B cell (primary cell): ENCODE measurements around the gene LHPP. TPM values are rescaled to one million over a fixed set of nuclear protein-coding genes. Genes with fewer than 3 reads are reported as not detected.

Experiments
- ATAC-seq: fragments of 200-7000 bp; cut with Tn5 transposase; one replicate; pipeline ENCODE4 v1.10.0; 2021; ENCODE audit warnings: low read depth, mild to moderate bottlenecking, moderate number of reproducible peaks, moderate library complexity
- CTCF ChIA-PET: fragments of 350-600 bp; sonication (Branson Sonifier 250); formaldehyde crosslinking; loops from one replicate; lab custom pipeline; 2021; ENCODE audit warnings: antibody characterized with exemption, inconsistent platforms; lab: Charles Lee
- POLR2A ChIA-PET: fragments of 350-600 bp; sonication (Branson Sonifier 250); formaldehyde crosslinking; loops from one replicate; lab custom pipeline; 2021; ENCODE audit warnings: antibody characterized with exemption; lab: Charles Lee
- DNase-seq: peaks from one replicate; pipeline ENCODE4 v3.0.0; 2013
- H2AFZ ChIP-seq: 2 replicates; pipeline ENCODE4 v1.6.1; 2012; ENCODE audit warnings: mild to moderate bottlenecking, low read depth, low read length; ENCODE audit not compliant: insufficient read depth, poor library complexity, severe bottlenecking
- H3K27ac ChIP-seq, 2 donors: 1 replicate in 1 of 2; 2 replicates in 1 of 2; pipeline ENCODE4 v1.5.1; 2012 to 2013; ENCODE audit warnings: low read length in 2 of 2, mild to moderate bottlenecking in 2 of 2, moderate library complexity in 1 of 2
- H3K27me3 ChIP-seq, 4 experiments: fragments of 200-600 bp in 1 of 4; sonication (generic) in 1 of 4; replicated peaks in 1 of 4; 1 replicate in 2 of 4; 2 replicates in 2 of 4; pipeline versions ENCODE4 v1.6.1 to v1.7.0; 2013 to 2016; ENCODE audit warnings: low read length in 3 of 4, mild to moderate bottlenecking in 2 of 4, mixed read lengths in 1 of 4, moderate library complexity in 1 of 4; ENCODE audit not compliant: insufficient read depth in 4 of 4, control insufficient read depth in 3 of 4; ENCODE audit errors: control extremely low read depth in 1 of 4
- H3K36me3 ChIP-seq, 2 experiments: replicated peaks in 1 of 2; 1 replicate in 1 of 2; 2 replicates in 1 of 2; pipeline versions ENCODE4 v1.6.1 to v1.7.1; 2013; ENCODE audit warnings: low read length in 1 of 2; ENCODE audit not compliant: insufficient read depth in 2 of 2, control insufficient read depth in 1 of 2; ENCODE audit errors: control extremely low read depth in 1 of 2, extremely low read depth in 1 of 2
- H3K4me1 ChIP-seq, 2 donors: fragments of 200-600 bp in 1 of 2; sonication (generic) in 1 of 2; 1 replicate in 1 of 2; 2 replicates in 1 of 2; pipeline versions ENCODE4 v1.5.1 to v1.6.1; 2013 to 2017; ENCODE audit warnings: low read length in 2 of 2; ENCODE audit not compliant: control insufficient read depth in 2 of 2, insufficient read depth in 2 of 2
- H3K4me2 ChIP-seq: replicated peaks from 2 replicates; pipeline ENCODE3; 2012; ENCODE audit warnings: mild to moderate bottlenecking, low read depth, low read length; ENCODE audit not compliant: poor library complexity, severe bottlenecking
- H3K4me3 ChIP-seq, 5 experiments: fragments of 200-600 bp in 1 of 5; sonication (generic) in 1 of 5; 1 replicate in 3 of 5; 2 replicates in 2 of 5; pipeline versions ENCODE4 v1.5.1 to v1.7.0; 2011 to 2016; ENCODE audit warnings: low read length in 4 of 5, mild to moderate bottlenecking in 4 of 5, low read depth in 2 of 5, control low read depth in 1 of 5, moderate library complexity in 1 of 5; ENCODE audit not compliant: insufficient read depth in 1 of 5; ENCODE audit errors: control extremely low read depth in 1 of 5, extremely low read depth in 1 of 5
- H3K79me2 ChIP-seq: fragments of 200-600 bp; sonication (generic); one replicate; pipeline ENCODE4 v1.6.0; 2016; ENCODE audit warnings: low read length; ENCODE audit not compliant: control insufficient read depth, insufficient read depth
- H3K9ac ChIP-seq: fragments of 200-600 bp; sonication (generic); 2 replicates; pipeline ENCODE4 v1.6.1; 2017; ENCODE audit warnings: mild to moderate bottlenecking, low read length, moderate library complexity
- H3K9me3 ChIP-seq, 3 donors: one replicate each; pipeline versions ENCODE4 v1.6.1 to v1.7.1; 2013; ENCODE audit warnings: low read length in 2 of 3; ENCODE audit not compliant: control insufficient read depth in 2 of 3, insufficient read depth in 1 of 3; ENCODE audit errors: control extremely low read depth in 1 of 3
- H4K20me1 ChIP-seq: 2 replicates; pipeline ENCODE4 v1.6.0; 2012; ENCODE audit warnings: mild to moderate bottlenecking, low read length; ENCODE audit not compliant: insufficient read depth, control insufficient read depth, poor library complexity, severe bottlenecking
- H3K27ac Mint-ChIP-seq: one replicate; pipeline ENCODE4 v1.8.0; 2021; ENCODE audit warnings: mixed read lengths
- H3K27me3 Mint-ChIP-seq: one replicate; pipeline ENCODE4 v1.8.0; 2021; ENCODE audit warnings: mixed read lengths
- H3K4me1 Mint-ChIP-seq: one replicate; pipeline ENCODE4 v1.8.0; 2021; ENCODE audit warnings: mixed read lengths
- H3K4me3 Mint-ChIP-seq: one replicate; pipeline ENCODE4 v1.8.0; 2021; ENCODE audit warnings: mixed read lengths
- H3K9me3 Mint-ChIP-seq: one replicate; pipeline ENCODE4 v1.8.0; 2022; ENCODE audit warnings: mixed read lengths; ENCODE audit not compliant: insufficient read depth
- CTCF ChIP-seq: fragments of 200-600 bp; IDR thresholded peaks from one replicate; pipeline ENCODE4 v1.8.0; 2022; ENCODE audit warnings: antibody characterized with exemption, mild to moderate bottlenecking
- EZH2 ChIP-seq: IDR thresholded peaks from 2 replicates; pipeline ENCODE4 v1.6.1; 2012; ENCODE audit warnings: borderline replicate concordance, low read depth, mild to moderate bottlenecking, moderate library complexity, low read length; ENCODE audit not compliant: insufficient read depth, poor library complexity, severe bottlenecking
- WGBS: methylation state at CpG from one replicate; pipeline ENCODE4 v1.1.5; 2013; ENCODE audit warnings: missing lambda C conversion rate; ENCODE audit not compliant: insufficient coverage; 5-methylcytosine and 5-hydroxymethylcytosine counted together
- intact Hi-C: fragments of 100-400 bp; cut with micrococcal nuclease; formaldehyde crosslinking; loops from one replicate; pipeline ENCODE4 v1.10.0; 2022
- polyA plus RNA-seq: library from polyadenylated mRNA; depleted of rRNA; stranded (reverse); fragments of >200 nt; gene quantifications from 2 replicates; pipeline ENCODE4 v1.2.3, GENCODE V29; 2012
- total RNA-seq, 2 donors: library from RNA; stranded (reverse); fragments of 120-200 nt in 1 of 2; gene quantifications; 1 replicate in 1 of 2; 2 replicates in 1 of 2; pipeline versions ENCODE4 v1.2.3 to v1.2.4, GENCODE V29; 2013 to 2022

The LHPP gene
- total and polyA plus RNA-seq, 2 donors (not counting 1 experiment from before 2014, with no cell fraction given): 60.2 to 83.5 TPM

- no peak overlapping the region for H3K4me3 Mint-ChIP-seq
- POLR2A ChIA-PET: interaction anchor here (0.6 kb wide), 1 partner anchor 22 kb away, joined by 5 read pairs; no protein-coding TSS in a partner anchor
- CTCF ChIA-PET: no interaction called here
Measured at GRCh38 chr10:124574456-124575070, 112.9 kb downstream of the LHPP start.

More at GRCh38 chr10:124574456-124575070, 112.9 kb downstream of the LHPP start:
- no peak overlapping the region for H3K27ac Mint-ChIP-seq
- no peaks in the 10 kb centered on the region for H4K20me1 ChIP-seq
- H3K4me1 Mint-ChIP-seq: peaks cover 45% of the 10 kb centered on the region
- no peak overlapping the region for H3K4me3 ChIP-seq
- ATAC-seq: no peak
- WGBS: 96% methylated on average over 11 of the region's 14 CpGs
- H3K36me3 ChIP-seq: no peaks in the 10 kb centered on the region
- H3K4me2 ChIP-seq: no peak overlapping the region
- H3K9ac ChIP-seq: no peak overlapping the region
- H3K9me3 ChIP-seq: peaks cover 0 to 4% (median 0%) of the 10 kb centered on the region in 3 donors
- intact Hi-C loops: no loop called here
- no peak overlapping the region for H3K27ac ChIP-seq
- no peak for DNase-seq
- no peaks in the 10 kb centered on the region for H3K27me3 ChIP-seq
- peaks cover 36% of the 10 kb centered on the region for H3K79me2 ChIP-seq
- no peaks in the 10 kb centered on the region for H3K27me3 Mint-ChIP-seq
- no peak for TF ChIP-seq EZH2
- no peak for TF ChIP-seq CTCF
- peaks cover 21 to 36% of the 10 kb centered on the region in 2 donors for H3K4me1 ChIP-seq
- no peak overlapping the region for H2AFZ ChIP-seq
- H3K9me3 Mint-ChIP-seq: no peaks in the 10 kb centered on the region
